22Rv1 (cell line): ENCODE measurements around the gene C22orf39.

Experiments used
- CTCF ChIP-seq: fragments of 450-650 bp; IDR thresholded peaks from 2 replicates; pipeline ENCODE4 v1.5.1; 2017; ENCODE audit warnings: mild to moderate bottlenecking
- ZFX ChIP-seq: fragments of 450-650 bp; IDR thresholded peaks from 2 replicates; pipeline ENCODE4 v1.6.1; 2017; ENCODE audit warnings: antibody characterized with exemption, borderline replicate concordance

GRCh38 chr22:19419086-19419463 is 28.4 kb downstream of the C22orf39 start:
- TF ChIP-seq CTCF, result no peak
- TF ChIP-seq ZFX, result no peak
